ENCODE data around the gene GPR26. TPM values are rescaled to one million over a fixed set of nuclear protein-coding genes. Genes with fewer than 3 reads are reported as not detected.

Gene GPR26
- total and polyA plus RNA-seq, 2 of the 4 experiments (the other 2 are of a cell fraction), result not detected

DNA sequence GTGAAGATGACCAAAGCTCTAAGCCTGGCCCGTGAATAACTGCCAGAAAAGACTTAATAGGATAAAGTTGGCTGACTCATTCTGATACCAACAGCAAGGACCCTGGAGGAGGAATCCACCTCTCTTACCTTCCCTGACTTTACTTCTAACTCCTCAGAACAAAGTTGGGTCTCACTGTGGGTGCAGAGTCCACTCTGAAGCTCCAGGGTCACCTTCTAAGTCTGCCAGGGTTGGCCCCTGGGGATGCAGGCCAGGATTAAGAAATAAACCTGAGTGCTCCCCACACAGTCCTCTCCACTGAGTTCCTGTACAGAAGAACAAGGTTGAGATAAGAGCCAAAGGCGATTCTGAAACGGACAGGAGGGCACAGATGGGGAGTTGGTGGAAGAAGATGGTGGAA, 54.4 kb downstream of the GPR26 start:
- Histone ChIP-seq H3K56ac (ENCODE audit: extremely low read depth, insufficient read depth, low read length) (no peak overlapping the region), H4K20me1 (ENCODE audit: insufficient read depth, low read length) (no peaks in the 10 kb centered on the region), H2BK120ac (ENCODE audit: low read depth, low read length) (no peak overlapping the region), H3K9me1 (ENCODE audit: insufficient read depth, low read length) (no peaks in the 10 kb centered on the region), H4K8ac (ENCODE audit: low read depth in 2 of 2, low read length in 2 of 2) (no peak overlapping the region), H2BK5ac (ENCODE audit: low read depth, low read length, poor library complexity, severe bottlenecking) (no peak overlapping the region), H3K27me3 (ENCODE audit: control insufficient read depth, insufficient read depth, low read length) (no peaks in the 10 kb centered on the region), H3K23ac (ENCODE audit: low read depth, low read length) (no peak overlapping the region), H3K9ac (ENCODE audit: low read depth, low read length) (no peak overlapping the region), H3K36me3 (ENCODE audit: control insufficient read depth, insufficient read depth, low read length) (no peaks in the 10 kb centered on the region), H4K91ac (ENCODE audit: insufficient read depth, low read depth, low read length) (no peak overlapping the region), H3K14ac (replicated peaks; ENCODE audit: low read depth, low read length) (no peak overlapping the region), H2AK9ac (replicated peaks; ENCODE audit: low read depth, low read length, poor library complexity) (no peak overlapping the region), H3K4me2 (ENCODE audit: low read depth, low read length) (no peak overlapping the region), H3K4me1 (ENCODE audit: control insufficient read depth, insufficient read depth, low read length) (no peaks in the 10 kb centered on the region), H2BK20ac (ENCODE audit: low read depth, low read length) (no peak overlapping the region), H3K79me1 (ENCODE audit: low read depth in 1 of 2, low read length in 2 of 2) (no peaks in the 10 kb centered on the region), H2AFZ (replicated peaks; ENCODE audit: low read length, poor library complexity) (no peak overlapping the region), H2BK15ac (ENCODE audit: low read depth, low read length) (no peak overlapping the region), H3K18ac (ENCODE audit: low read depth, low read length) (no peak overlapping the region), H2AK5ac (ENCODE audit: low read depth, low read length) (no peak overlapping the region), H3K4me3 (ENCODE audit: insufficient read depth, low read depth, low read length) (no peak overlapping the region), H3K9me3 (ENCODE audit: control insufficient read depth, insufficient read depth, low read length) (peaks cover 46% of the 10 kb centered on the region), H3K4ac (ENCODE audit: low read depth, low read length) (no peak overlapping the region), H4K5ac (ENCODE audit: low read depth, low read length) (no peak overlapping the region), H3K27ac (ENCODE audit: insufficient read depth, low read length) (no peak overlapping the region)
- in situ Hi-C loops (cut with MboI; ENCODE audit: low sequenced_read_pairs) (no loop called here), dilution Hi-C loops (cut with HindIII; ENCODE audit: low sequenced_read_pairs, unreplicated experiment) (no loop called here), intact Hi-C loops (cut with micrococcal nuclease) (no loop called here)
- no peak for TF ChIP-seq BHLHE40 (IDR thresholded peaks at IDR 0.05; ENCODE audit: low read depth, low read length)
- no peak for TF ChIP-seq RAD21 (IDR thresholded peaks at IDR 0.05; ENCODE audit: low read length)
- no peak for TF ChIP-seq FOS (IDR thresholded peaks at IDR 0.05; ENCODE audit: low read depth, low read length)
- no peak for TF ChIP-seq CHD1 (IDR thresholded peaks at IDR 0.05; ENCODE audit: low read depth, low read length)
- TF ChIP-seq POLR2A (IDR thresholded peaks at IDR 0.05; ENCODE audit: low read depth, low read length), result no peak
- TF ChIP-seq NFE2L2 (IDR thresholded peaks at IDR 0.05; ENCODE audit: low read depth, low read length), result no peak
- no peak for TF ChIP-seq CEBPB (IDR thresholded peaks at IDR 0.05; ENCODE audit: low read depth, low read length)
- no peak for TF ChIP-seq MXI1 (IDR thresholded peaks at IDR 0.05; ENCODE audit: borderline replicate concordance, low read depth, low read length)
- TF ChIP-seq, protein P1, sequence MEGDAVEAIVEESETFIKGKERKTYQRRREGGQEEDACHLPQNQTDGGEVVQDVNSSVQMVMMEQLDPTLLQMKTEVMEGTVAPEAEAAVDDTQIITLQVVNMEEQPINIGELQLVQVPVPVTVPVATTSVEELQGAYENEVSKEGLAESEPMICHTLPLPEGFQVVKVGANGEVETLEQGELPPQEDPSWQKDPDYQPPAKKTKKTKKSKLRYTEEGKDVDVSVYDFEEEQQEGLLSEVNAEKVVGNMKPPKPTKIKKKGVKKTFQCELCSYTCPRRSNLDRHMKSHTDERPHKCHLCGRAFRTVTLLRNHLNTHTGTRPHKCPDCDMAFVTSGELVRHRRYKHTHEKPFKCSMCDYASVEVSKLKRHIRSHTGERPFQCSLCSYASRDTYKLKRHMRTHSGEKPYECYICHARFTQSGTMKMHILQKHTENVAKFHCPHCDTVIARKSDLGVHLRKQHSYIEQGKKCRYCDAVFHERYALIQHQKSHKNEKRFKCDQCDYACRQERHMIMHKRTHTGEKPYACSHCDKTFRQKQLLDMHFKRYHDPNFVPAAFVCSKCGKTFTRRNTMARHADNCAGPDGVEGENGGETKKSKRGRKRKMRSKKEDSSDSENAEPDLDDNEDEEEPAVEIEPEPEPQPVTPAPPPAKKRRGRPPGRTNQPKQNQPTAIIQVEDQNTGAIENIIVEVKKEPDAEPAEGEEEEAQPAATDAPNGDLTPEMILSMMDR (conservative IDR thresholded peaks at IDR 0.05; ENCODE audit: low read depth, low read length), result no peak
- TF ChIP-seq MAFK (IDR thresholded peaks at IDR 0.05; ENCODE audit: low read depth, low read length), result no peak
- TF ChIP-seq RFX5 (IDR thresholded peaks at IDR 0.05; ENCODE audit: low read depth, low read length), result no peak
- no peak for TF ChIP-seq ELK1 (IDR thresholded peaks at IDR 0.05; ENCODE audit: borderline replicate concordance, low read depth, low read length)
- no peak for TF ChIP-seq RCOR1 (IDR thresholded peaks at IDR 0.05; ENCODE audit: insufficient replicate concordance, low read length)
- no peak for TF ChIP-seq SMC3 (IDR thresholded peaks at IDR 0.05; ENCODE audit: low read depth, low read length)
- DNase-seq, result no peak
- WGBS, 2 experiments (ENCODE audit: extremely low coverage in 2 of 2, insufficient read length in 1 of 2), result no CpG with 5 or more reads among the region's 3 CpGs
- BruUV-seq (replicated peaks), result no TSS peak
- POLR2A ChIA-PET (ENCODE audit: unreplicated experiment), result no interaction called here
- CTCF ChIA-PET, result no interaction called here
- ATAC-seq (ENCODE audit: low read depth), result no peak

Data from IMR-90 (cell line).